NT2/D1 (cell line): ENCODE measurements around the gene TCN1.
"Not testable (repeated sequence)": the region's sequence is repeated elsewhere in the genome, so short reads cannot be mapped to it uniquely, and the experiment has no call there.

Experiments
- YY1 ChIP-seq: IDR thresholded peaks from 2 replicates; pipeline ENCODE4 v1.6.1; 2011; ENCODE audit not compliant: insufficient read length, insufficient read depth
- ZNF274 ChIP-seq: IDR thresholded peaks from 2 replicates; pipeline ENCODE4 v1.6.1; 2011; ENCODE audit warnings: mild to moderate bottlenecking, low read depth, low read length

GRCh38 chr11:59849551-59849950 lies 16.7 kb downstream of the TCN1 start:
- TF ChIP-seq YY1, ZNF274: not testable (repeated sequence)
